Activated naive CD8-positive, alpha-beta T cell (primary cell): ENCODE results near the gene PGC.

Experiments used
- H3K27ac Mint-ChIP-seq: one replicate; pipeline ENCODE4 v1.8.0; 2021; ENCODE audit warnings: mixed read lengths
- H3K27me3 Mint-ChIP-seq: one replicate; pipeline ENCODE4 v1.8.0; 2021; ENCODE audit warnings: mixed read lengths
- H3K36me3 Mint-ChIP-seq: one replicate; pipeline ENCODE4 v1.8.0; 2021; ENCODE audit warnings: mixed read lengths
- H3K4me1 Mint-ChIP-seq: one replicate; pipeline ENCODE4 v1.8.0; 2021; ENCODE audit warnings: low read depth, mixed read lengths
- H3K4me3 Mint-ChIP-seq: one replicate; pipeline ENCODE4 v1.8.0; 2021; ENCODE audit warnings: mild to moderate bottlenecking, mixed read lengths
- H3K9me3 Mint-ChIP-seq: one replicate; pipeline ENCODE4 v1.8.0; 2021; ENCODE audit warnings: low read depth, mixed read lengths

The PGC gene

GRCh38 chr6:41721414-41721813 lies 25.8 kb downstream of the PGC start:
- Mint-ChIP-seq H3K9me3 (no peaks in the 10 kb centered on the region), H3K36me3 (no peaks in the 10 kb centered on the region), H3K4me1 (peaks cover 2% of the 10 kb centered on the region), H3K27me3 (no peaks in the 10 kb centered on the region), H3K4me3 (no peak overlapping the region), H3K27ac (no peak overlapping the region)

GRCh38 chr6:41720783-41721182 lies 26.4 kb downstream of the PGC start:
- Mint-ChIP-seq H3K36me3 (no peaks in the 10 kb centered on the region), H3K9me3 (no peaks in the 10 kb centered on the region), H3K4me1 (peaks cover 8% of the 10 kb centered on the region), H3K27me3 (no peaks in the 10 kb centered on the region), H3K4me3 (no peak overlapping the region), H3K27ac (no peak overlapping the region)

GRCh38 chr6:41720262-41720620 lies 27.0 kb downstream of the PGC start:
- Mint-ChIP-seq H3K36me3 (no peaks in the 10 kb centered on the region), H3K4me1 (peaks cover 11% of the 10 kb centered on the region), H3K9me3 (no peaks in the 10 kb centered on the region), H3K27me3 (no peaks in the 10 kb centered on the region), H3K27ac (no peak overlapping the region), H3K4me3 (no peak overlapping the region)

- H3K4me1 Mint-ChIP-seq: peaks cover 11% of the 10 kb centered on the region
- no peaks in the 10 kb centered on the region for H3K27me3 Mint-ChIP-seq
- H3K36me3 Mint-ChIP-seq: no peaks in the 10 kb centered on the region
- no peak overlapping the region for H3K27ac Mint-ChIP-seq
- H3K9me3 Mint-ChIP-seq: no peaks in the 10 kb centered on the region
- H3K4me3 Mint-ChIP-seq: no peak overlapping the region
Measured at GRCh38 chr6:41719436-41720261, 27.5 kb downstream of the PGC start.

- H3K27me3 Mint-ChIP-seq: no peaks in the 10 kb centered on the region
- H3K4me1 Mint-ChIP-seq: peaks cover 13% of the 10 kb centered on the region
- no peak overlapping the region for H3K27ac Mint-ChIP-seq
- H3K4me3 Mint-ChIP-seq: no peak overlapping the region
- no peaks in the 10 kb centered on the region for H3K9me3 Mint-ChIP-seq
- no peaks in the 10 kb centered on the region for H3K36me3 Mint-ChIP-seq
Measured at GRCh38 chr6:41718828-41719227, 28.4 kb downstream of the PGC start.

GRCh38 chr6:41717392-41717736 lies 29.8 kb downstream of the PGC start:
- H3K4me1 Mint-ChIP-seq: peaks cover 13% of the 10 kb centered on the region
- H3K27me3 Mint-ChIP-seq: no peaks in the 10 kb centered on the region
- no peak overlapping the region for H3K27ac Mint-ChIP-seq
- H3K36me3 Mint-ChIP-seq: no peaks in the 10 kb centered on the region
- H3K9me3 Mint-ChIP-seq: no peaks in the 10 kb centered on the region
- H3K4me3 Mint-ChIP-seq: no peak overlapping the region

GRCh38 chr6:41716516-41717391 lies 30.4 kb downstream of the PGC start:
- H3K27me3 Mint-ChIP-seq: no peaks in the 10 kb centered on the region
- H3K4me3 Mint-ChIP-seq: no peak overlapping the region
- no peaks in the 10 kb centered on the region for H3K9me3 Mint-ChIP-seq
- H3K36me3 Mint-ChIP-seq: no peaks in the 10 kb centered on the region
- no peak overlapping the region for H3K27ac Mint-ChIP-seq
- H3K4me1 Mint-ChIP-seq: peaks cover 13% of the 10 kb centered on the region

- Mint-ChIP-seq H3K9me3 (no peaks in the 10 kb centered on the region), H3K27ac (peak overlapping the region; percentile 34), H3K36me3 (no peaks in the 10 kb centered on the region), H3K27me3 (no peaks in the 10 kb centered on the region), H3K4me1 (peaks cover 13% of the 10 kb centered on the region), H3K4me3 (no peak overlapping the region)
Measured at GRCh38 chr6:41715795-41716515, 31.2 kb downstream of the PGC start.

GRCh38 chr6:41714556-41715273 lies 32.5 kb downstream of the PGC start:
- peaks cover 13% of the 10 kb centered on the region for H3K4me1 Mint-ChIP-seq

GRCh38 chr6:41713650-41714291 lies 33.4 kb downstream of the PGC start:
- no peak overlapping the region for H3K27ac Mint-ChIP-seq
- no peaks in the 10 kb centered on the region for H3K27me3 Mint-ChIP-seq
- H3K9me3 Mint-ChIP-seq: no peaks in the 10 kb centered on the region
- no peak overlapping the region for H3K4me3 Mint-ChIP-seq
- peaks cover 3% of the 10 kb centered on the region for H3K36me3 Mint-ChIP-seq
- peaks cover 13% of the 10 kb centered on the region for H3K4me1 Mint-ChIP-seq

More at GRCh38 chr6:41714556-41715273, 32.5 kb downstream of the PGC start:
- H3K27ac Mint-ChIP-seq: no peak overlapping the region
- H3K4me3 Mint-ChIP-seq: no peak overlapping the region
- H3K27me3 Mint-ChIP-seq: no peaks in the 10 kb centered on the region
- H3K36me3 Mint-ChIP-seq: peaks cover 3% of the 10 kb centered on the region
- H3K9me3 Mint-ChIP-seq: no peaks in the 10 kb centered on the region

- H3K27ac Mint-ChIP-seq: no peak overlapping the region
Measured at GRCh38 chr6:41713159-41713649, 34.0 kb downstream of the PGC start.

GRCh38 chr6:41712651-41713103 lies 34.5 kb downstream of the PGC start:
- Mint-ChIP-seq H3K36me3 (peaks cover 3% of the 10 kb centered on the region), H3K27me3 (no peaks in the 10 kb centered on the region), H3K4me3 (no peak overlapping the region), H3K27ac (no peak overlapping the region), H3K9me3 (no peaks in the 10 kb centered on the region), H3K4me1 (peaks cover 22% of the 10 kb centered on the region)

More at GRCh38 chr6:41713159-41713649, 34.0 kb downstream of the PGC start:
- Mint-ChIP-seq H3K4me1 (peaks cover 17% of the 10 kb centered on the region), H3K9me3 (no peaks in the 10 kb centered on the region), H3K27me3 (no peaks in the 10 kb centered on the region), H3K4me3 (no peak overlapping the region), H3K36me3 (peaks cover 3% of the 10 kb centered on the region)

GRCh38 chr6:41711323-41712038 lies 35.7 kb downstream of the PGC start:
- H3K27ac Mint-ChIP-seq: no peak overlapping the region
- peaks cover 30% of the 10 kb centered on the region for H3K4me1 Mint-ChIP-seq
- H3K27me3 Mint-ChIP-seq: no peaks in the 10 kb centered on the region
- no peak overlapping the region for H3K4me3 Mint-ChIP-seq
- H3K36me3 Mint-ChIP-seq: peaks cover 3% of the 10 kb centered on the region
- no peaks in the 10 kb centered on the region for H3K9me3 Mint-ChIP-seq
